IPS-11a (cell line): ENCODE data around the gene OR13F1.
"Not testable (repeated sequence)": the region's sequence is repeated elsewhere in the genome, so short reads cannot be mapped to it uniquely, and the experiment has no call there.

Experiments used
- H3K4me3 ChIP-seq: one replicate; pipeline ENCODE4 v1.5.1; 2013; ENCODE audit warnings: low read depth, low read length, control low read depth

Gene OR13F1, protein sequence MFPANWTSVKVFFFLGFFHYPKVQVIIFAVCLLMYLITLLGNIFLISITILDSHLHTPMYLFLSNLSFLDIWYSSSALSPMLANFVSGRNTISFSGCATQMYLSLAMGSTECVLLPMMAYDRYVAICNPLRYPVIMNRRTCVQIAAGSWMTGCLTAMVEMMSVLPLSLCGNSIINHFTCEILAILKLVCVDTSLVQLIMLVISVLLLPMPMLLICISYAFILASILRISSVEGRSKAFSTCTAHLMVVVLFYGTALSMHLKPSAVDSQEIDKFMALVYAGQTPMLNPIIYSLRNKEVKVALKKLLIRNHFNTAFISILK

DNA sequence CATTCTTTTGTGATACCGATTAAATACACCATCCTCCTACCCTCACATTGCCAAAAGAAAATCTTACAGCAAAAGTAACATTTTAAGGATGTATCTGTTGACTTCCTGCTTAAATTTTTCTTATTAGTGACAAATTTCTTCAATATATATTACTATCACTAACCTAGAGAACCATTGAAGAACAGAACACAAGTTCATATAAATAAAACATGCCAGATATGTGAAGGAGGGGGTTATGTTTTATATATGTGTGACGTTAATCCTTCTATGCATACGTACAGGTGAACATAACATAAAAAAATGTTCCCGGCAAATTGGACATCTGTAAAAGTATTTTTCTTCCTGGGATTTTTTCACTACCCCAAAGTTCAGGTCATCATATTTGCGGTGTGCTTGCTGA lies at the start of gene OR13F1:
Gene OR13F1, plus strand, starts transcription at position 301 of the 400 bp plus-strand sequence. Its CDS starts 0 bp downstream, at position 301.
- H3K4me3 ChIP-seq = no peak within 1 kb of the TSS

DNA sequence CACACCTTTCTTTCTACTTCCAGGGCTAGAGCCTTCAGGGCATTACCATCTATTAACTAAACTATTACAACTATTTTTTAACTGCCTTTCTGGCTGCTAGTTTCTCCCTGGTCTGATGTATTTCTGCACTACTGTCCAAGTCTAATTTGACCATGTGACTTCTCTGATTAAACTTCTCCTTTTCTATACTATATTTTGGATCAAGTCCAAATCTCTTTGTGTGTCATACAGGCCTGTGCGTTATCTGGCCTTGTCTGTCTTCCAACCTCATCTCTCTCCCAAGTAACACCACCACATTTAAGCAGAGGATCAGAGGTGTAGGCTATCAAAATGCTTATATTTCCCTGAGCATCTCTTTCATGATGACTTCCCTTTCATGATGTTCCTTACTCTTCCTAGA lies 47.2 kb upstream of the OR13F1 start:
- no peak overlapping the region for H3K4me3 ChIP-seq

DNA sequence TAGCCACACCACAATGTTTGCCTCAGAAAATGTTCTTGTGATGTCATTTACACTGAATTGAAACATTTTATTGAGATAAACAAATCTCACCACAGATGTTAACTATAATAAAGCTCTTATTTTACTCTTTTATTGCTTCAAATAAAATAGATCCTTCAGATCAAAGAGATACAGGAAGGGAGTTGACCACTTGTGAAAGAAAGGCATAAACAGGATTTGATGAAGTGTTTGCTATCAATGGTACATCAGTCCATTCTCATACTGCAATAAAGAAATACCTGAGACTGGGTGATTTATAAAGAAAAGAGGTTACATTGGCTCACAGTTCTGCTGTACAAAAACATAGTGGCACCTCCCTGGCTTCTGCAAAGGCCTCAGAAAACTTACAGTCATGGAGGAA lies 40.2 kb upstream of the OR13F1 start:
- H3K4me3 ChIP-seq = no peak overlapping the region

DNA sequence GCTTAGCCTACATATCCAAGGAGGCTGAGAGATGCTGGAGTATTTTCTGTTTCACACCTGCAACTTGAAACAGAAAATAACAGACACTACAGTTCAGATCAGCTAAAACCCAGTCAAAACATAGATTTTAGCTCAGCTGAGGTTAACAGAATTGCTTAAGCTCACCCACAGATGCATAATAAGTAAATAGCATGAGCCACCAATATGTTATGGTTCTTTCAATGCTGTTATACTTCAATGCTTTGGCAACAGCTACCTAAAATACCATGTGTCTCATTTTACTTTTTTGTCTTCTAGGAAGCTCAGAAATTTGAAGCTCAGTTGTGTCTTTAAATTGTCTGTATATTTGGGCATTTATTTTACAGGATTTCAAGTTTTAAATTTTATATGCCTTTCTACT lies 35.8 kb upstream of the OR13F1 start:
- H3K4me3 ChIP-seq = no peak overlapping the region

DNA sequence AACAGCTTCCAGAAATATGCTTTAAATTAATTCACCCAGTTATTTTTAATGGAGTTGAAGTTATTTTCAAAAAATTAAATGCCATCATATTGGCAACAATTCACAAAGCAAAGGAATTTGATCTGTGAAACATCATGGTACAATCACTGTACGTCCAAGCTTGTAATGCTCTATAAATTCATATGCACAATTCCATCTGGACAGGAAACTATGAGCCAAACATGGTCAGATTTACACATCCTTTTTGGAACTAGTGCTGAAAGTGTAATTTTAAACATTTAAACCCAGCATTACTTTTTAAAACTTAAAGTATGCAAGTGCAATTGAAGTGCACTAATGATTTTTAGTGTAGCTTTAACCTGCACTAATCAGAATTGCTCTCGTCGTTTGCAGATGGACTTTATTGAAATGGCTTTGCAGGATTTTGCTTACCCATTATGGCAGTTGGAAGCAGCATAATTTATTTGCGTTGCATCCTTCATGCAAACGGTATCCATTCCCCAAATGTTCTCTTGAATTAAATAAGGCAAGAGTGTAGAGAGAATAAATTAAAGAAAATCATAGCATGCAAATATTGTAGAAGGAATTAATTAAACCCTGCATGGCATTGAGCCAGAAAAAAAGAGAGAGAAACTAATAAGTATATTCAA lies 21.0 kb upstream of the OR13F1 start:
- no peak overlapping the region for H3K4me3 ChIP-seq

DNA sequence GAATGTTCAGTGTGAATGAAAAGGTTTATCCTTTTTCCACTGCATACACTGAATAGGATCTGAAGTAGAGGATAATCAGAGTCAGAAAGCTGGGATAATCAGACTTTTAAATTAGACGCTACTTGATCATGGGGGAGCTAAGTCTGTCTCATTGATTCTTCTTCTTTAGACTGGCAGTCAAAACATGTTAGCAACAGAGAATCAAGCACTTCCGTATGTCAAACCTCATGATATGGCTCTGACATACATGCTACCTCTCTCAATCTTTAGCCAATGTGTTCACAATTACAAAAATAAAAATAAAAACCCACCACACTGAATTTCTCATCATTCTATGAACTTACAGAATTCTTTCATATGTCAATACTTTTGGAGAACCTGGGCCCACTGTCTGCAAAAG lies 19.0 kb upstream of the OR13F1 start:
- H3K4me3 ChIP-seq = no peak overlapping the region

DNA sequence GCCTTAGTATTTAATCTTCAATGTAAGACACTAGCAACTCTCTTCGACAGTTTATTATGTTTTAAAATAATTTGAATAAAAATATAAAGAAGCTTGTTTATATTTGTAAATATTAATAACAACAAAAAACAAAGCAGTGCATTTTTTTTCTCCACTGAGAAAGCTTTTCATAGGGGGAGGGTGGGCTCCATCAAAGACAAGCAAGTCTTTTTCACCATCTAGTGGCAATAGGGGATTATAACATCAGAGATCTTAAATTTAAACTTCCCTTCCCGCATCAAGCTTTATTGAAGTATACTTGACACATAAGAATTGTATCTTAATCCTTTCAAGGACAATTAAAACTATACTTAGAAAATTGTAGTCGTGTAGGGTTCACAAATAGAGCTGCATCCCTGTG lies 9.3 kb upstream of the OR13F1 start:
- no peak overlapping the region for H3K4me3 ChIP-seq

DNA sequence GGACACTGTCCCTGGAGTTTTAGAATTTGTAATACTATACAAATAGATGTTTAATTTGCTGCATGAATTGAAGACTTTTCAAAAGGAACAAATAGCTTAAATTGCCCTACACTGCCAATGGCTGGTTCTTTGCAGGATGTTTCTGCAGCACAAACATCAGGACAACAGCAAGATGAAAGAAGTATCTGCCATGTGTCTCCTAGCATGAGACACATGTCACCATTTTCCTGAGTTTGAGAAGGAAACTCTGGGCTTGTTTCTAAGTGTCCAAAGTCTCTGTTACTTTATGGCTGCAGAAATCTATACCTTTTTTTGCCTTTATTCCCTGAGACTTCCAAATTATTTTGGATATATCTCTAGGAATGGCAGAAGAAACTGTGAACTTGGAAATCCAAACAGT lies 623 bp upstream of the OR13F1 start:
- no peak overlapping the region for H3K4me3 ChIP-seq

DNA sequence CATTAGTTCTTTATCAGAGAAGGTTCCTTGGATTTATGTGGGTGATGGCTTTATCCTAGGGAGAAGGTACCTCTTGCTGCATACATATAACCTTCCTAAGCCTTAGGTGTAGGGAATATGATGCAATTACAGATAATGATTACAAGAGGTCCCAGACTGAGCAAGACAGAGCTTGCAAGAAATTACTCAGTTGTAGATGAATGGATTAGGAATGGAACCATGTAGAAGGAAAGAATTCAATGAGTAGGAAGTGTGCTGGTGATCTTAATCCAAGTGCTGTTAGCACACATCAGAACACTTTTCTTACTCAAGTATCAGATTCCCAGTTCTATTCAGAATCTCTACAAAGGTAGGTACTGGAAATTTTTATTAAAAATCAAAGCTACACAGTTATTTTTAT lies 2.5 kb downstream of the OR13F1 start:
- H3K4me3 ChIP-seq = no peak overlapping the region

DNA sequence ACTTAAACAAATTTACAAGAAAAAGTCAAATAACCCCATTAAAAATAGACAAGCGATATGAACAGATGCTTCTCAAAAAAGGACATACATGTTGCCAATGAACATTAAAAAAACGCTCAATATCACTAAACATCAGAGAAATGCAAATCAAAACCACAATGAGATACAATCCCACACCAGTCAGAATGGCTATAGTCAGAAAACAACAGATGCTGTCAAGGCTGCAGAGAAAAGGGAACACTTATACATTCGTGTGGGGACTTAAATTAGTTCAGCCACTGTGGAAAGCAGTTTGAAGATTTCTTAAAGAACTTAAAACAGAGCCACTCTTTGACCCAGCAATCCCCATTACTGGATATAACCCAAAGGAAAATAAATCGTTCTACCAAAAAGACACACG lies 10.8 kb downstream of the OR13F1 start:
- H3K4me3 ChIP-seq = no peak overlapping the region

DNA sequence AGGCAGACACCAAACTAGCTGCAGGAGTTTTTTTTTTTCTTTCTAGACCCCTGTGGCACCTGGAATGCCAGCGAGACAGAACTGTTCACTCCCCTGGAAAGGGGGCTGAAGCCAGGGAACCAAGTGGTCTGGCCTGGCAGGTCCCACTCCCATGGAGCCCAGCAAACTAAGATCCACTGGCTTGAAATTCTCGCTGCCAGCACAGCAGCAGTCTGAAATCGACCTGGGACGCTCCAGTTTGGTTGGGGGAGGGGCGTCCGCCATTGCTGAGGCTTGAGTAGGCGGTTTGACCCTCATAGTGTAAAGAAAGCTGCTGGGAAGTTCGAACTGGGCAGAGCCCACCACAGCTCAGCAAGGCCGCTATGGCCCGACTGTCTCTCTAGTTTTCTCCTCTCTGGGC lies 16.2 kb downstream of the OR13F1 start:
- H3K4me3 ChIP-seq = not testable (repeated sequence)

DNA sequence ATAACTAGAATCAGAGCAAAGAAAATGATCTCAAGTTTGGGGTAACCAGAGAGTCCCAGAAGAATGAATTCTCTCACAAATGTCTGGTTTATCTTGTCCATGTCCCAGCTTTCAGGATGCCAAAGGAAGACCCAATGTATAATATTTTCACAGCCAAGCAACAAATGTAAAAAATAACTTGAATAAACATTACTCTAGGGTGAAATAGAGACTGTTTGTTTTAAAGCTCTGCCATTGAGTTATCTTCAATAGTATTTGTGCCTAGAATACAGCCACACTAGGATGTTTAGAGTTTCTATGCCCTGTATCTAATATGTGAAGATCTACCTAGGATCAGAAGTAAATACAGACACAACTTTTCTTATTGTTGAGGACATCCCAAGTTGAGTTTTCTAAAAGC lies 23.0 kb downstream of the OR13F1 start, which contains the start of gene OR13C4:
Gene OR13C4, minus strand, starts transcription at position 101 of the 400 bp plus-strand sequence. Its CDS starts 0 bp downstream, at position 101.
- no peak within 1 kb of the TSS for H3K4me3 ChIP-seq

DNA sequence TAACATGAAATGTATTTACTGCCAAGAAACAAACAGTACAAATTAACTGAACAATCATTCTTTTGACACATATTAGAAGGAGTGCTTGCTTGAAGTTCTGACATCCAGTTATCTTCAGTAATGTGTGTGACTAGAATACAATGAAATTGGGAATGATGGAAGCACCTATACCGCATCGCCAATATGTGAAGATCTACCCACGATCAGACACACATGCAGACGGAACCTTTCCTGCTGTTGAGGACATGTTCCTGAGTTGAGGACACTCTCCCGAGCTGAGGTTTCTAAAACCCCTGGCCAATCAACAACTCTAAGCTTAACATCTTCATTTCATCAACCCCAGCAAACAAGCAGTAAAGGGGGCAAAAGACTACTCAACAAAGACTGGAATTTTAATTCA lies 32.7 kb downstream of the OR13F1 start, which contains the start of gene OR13C3:
Gene OR13C3, minus strand, starts transcription at position 101 of the 400 bp plus-strand sequence. CDS start 133 bp downstream, outside the sequence.
- no peak within 1 kb of the TSS for H3K4me3 ChIP-seq

DNA sequence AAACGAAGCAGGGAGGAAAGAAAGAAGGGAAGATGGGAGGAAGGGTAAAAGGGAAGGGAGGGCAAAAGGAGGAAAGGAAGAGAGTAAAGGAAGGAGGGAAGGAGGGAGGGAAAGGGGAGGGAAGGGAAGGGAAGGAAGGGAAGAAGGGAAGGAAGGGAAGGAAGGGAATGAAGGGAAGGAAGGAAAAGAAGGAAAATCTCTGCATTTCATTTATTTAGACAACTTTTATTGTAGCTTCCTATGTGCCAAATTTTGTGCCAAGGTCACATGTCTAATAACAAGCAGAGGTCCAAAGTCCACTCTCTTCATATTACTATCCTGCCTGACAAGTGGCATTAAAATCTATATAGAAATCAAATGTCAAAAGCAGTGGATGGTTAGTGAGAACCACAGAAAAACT lies 35.2 kb downstream of the OR13F1 start:
- H3K4me3 ChIP-seq = no peak overlapping the region

DNA sequence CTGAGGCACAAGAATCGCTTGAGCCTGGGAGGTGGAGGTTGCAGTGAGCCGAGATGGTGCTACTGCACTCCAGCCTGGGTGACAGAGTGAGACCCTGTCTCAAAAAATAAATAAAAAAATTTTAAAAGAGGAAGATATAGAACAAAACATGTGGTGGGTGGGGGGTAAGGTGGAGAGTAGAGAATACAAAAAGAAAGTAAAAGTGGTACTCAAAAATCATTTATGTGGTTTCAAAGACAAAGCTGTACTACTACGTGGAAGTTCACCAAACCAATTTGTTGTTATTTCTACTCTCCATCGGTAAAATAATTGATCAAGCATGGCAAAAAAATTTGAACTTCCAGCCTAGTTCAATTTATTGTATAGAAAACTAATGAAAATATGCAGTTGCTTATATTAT lies 40.6 kb downstream of the OR13F1 start:
- no peak overlapping the region for H3K4me3 ChIP-seq

DNA sequence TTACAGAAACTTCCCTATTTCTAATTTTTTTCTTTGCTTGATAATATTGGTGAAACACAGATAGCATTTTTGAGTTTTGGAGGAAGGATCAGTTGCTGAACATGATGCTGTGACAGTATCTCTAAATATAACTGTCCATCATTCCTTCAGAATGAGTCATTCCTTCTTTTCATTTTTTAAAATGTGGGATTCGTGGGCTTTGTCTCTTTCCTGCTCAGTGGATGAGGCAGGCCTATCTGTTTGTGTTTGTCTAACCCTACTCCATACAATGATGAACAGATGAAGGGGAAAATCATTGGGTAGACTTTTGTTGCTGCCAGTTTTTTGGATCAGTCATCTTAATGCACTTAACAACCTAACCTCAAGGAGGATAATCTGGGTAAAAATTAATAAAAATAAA lies 49.2 kb downstream of the OR13F1 start:
- no peak overlapping the region for H3K4me3 ChIP-seq
